Testis (tissue), 2 donors: ENCODE data around the gene TMEM18.

Source experiments
- POLR2A ChIP-seq: fragments of 450-650 bp; IDR thresholded peaks from one replicate; pipeline ENCODE4 v1.6.1; 2017; ENCODE audit warnings: antibody characterized with exemption, mild to moderate bottlenecking, moderate library complexity
- TF ChIP-seq, protein P1 (sequence below), 3 experiments: fragments of 450-650 bp in 2 of 3; fragments of 200-600 bp in 1 of 3; sonication (generic) in 1 of 3; IDR thresholded peaks; one replicate each; pipeline ENCODE4 v1.5.1; 2016 to 2019; ENCODE audit warnings: antibody characterized with exemption in 3 of 3, mild to moderate bottlenecking in 2 of 3, moderate library complexity in 1 of 3

DNA sequence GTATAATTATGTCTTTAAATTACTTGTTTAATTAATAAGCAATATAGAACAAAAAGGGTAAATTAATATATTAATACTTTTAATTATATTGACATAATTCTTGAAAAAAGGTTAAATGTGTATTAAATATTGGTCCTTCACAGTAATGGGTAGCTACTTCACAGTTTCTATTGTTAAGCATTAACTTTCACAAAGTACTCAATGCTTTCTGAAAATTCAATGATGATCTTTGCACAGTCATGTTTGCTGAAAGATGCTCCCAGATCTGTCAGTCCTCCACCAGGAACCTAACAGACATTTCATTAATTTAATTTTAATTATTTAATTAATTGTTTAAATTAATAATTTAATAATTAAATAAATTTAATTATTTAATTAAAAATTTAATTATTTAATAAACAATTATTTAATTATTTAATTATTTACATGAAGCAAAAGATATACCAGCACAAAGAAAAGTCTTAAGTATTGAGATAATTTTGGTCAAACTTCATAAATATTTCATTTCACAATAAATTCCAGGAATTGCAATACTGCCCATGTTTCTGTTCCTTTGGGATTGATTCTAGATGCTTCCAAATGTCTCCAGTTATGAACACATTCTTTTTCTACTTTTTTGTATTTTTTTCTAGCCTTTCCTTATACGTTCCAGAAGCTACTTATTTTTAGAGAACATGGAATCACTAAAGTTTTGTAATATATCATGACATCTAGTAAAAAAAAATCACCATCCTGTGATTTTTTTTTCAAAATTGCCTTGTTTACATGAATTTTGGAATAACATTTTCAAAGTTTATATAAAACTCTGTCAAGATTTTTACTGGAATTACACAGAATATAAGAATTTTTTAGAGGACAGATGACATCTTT is 46.5 kb downstream of the TMEM18 start:
- TF ChIP-seq, protein P1, sequence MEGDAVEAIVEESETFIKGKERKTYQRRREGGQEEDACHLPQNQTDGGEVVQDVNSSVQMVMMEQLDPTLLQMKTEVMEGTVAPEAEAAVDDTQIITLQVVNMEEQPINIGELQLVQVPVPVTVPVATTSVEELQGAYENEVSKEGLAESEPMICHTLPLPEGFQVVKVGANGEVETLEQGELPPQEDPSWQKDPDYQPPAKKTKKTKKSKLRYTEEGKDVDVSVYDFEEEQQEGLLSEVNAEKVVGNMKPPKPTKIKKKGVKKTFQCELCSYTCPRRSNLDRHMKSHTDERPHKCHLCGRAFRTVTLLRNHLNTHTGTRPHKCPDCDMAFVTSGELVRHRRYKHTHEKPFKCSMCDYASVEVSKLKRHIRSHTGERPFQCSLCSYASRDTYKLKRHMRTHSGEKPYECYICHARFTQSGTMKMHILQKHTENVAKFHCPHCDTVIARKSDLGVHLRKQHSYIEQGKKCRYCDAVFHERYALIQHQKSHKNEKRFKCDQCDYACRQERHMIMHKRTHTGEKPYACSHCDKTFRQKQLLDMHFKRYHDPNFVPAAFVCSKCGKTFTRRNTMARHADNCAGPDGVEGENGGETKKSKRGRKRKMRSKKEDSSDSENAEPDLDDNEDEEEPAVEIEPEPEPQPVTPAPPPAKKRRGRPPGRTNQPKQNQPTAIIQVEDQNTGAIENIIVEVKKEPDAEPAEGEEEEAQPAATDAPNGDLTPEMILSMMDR (IDR thresholded peaks at IDR 0.05), result no peak
- no peak for TF ChIP-seq POLR2A
